ENCODE results near the gene ATXN7L2. TPM values are rescaled to one million over a fixed set of nuclear protein-coding genes. Genes with fewer than 3 reads are reported as not detected.
A peak's percentile ranks its signal among the peaks of the same experiment; 100 is the strongest.

The ATXN7L2 gene
- total RNA-seq, 2 experiments from 2014 or later, result 7.0 to 7.6 TPM

DNA sequence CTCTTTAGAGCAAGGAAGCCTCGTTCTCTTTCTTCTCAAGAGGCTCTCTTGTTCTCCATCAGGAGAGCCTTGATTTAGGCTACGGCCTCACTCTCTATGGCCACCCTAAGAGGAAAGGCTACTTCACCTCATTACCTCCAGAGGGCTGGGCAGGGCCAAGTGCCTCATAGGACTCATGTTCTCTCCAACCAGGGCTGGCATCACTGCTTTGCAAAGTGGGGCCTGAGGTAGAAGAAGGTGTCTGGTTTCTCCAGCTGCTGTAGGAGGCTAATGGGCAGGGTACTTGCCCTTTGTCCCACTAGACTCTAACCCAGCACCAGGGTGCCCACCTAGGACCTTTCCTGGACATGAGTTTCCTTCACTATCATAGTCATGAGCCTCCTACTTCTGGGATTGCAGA lies 2.1 kb upstream of the ATXN7L2 start:
- H3K4me3 Mint-ChIP-seq, result no peak overlapping the region
- CTCF ChIA-PET, result interaction anchor here (1.7 kb wide), 1 partner anchor 51 kb away, joined by 8 read pairs; no protein-coding TSS in a partner anchor
- no peak overlapping the region for H3K27ac Mint-ChIP-seq
- H3K27me3 Mint-ChIP-seq, result peaks cover 21% of the 10 kb centered on the region
- POLR2A ChIA-PET, result interaction anchor here (3.6 to 6.4 kb wide), 3 partner anchors 13 to 67 kb away, joined by 18 to 78 read pairs (median 64); partner anchors contain the start of genes CYB561D1, GNAI3 and PSMA5
- H3K36me3 Mint-ChIP-seq (ENCODE audit: low read depth), result no peaks in the 10 kb centered on the region
- H3K9me3 Mint-ChIP-seq, result no peaks in the 10 kb centered on the region
- H3K4me1 Mint-ChIP-seq, result peaks cover 41% of the 10 kb centered on the region
- DNase-seq, result no peak

- CTCF ChIA-PET, result interaction anchor here (0.8 to 25.9 kb wide), 4 partner anchors 12 to 547 kb away, joined by 3 to 779 read pairs (median 28); partner anchors contain the start of genes CYB561D1 and GPR61
- H3K27me3 Mint-ChIP-seq, result peaks cover 21% of the 10 kb centered on the region
- no peak overlapping the region for H3K27ac Mint-ChIP-seq
- H3K9me3 Mint-ChIP-seq, result no peaks in the 10 kb centered on the region
- H3K36me3 Mint-ChIP-seq (ENCODE audit: low read depth), result no peaks in the 10 kb centered on the region
- H3K4me1 Mint-ChIP-seq, result peaks cover 42% of the 10 kb centered on the region
- H3K4me3 Mint-ChIP-seq, result no peak overlapping the region
- DNase-seq, result no peak
- POLR2A ChIA-PET, result interaction anchor here (1.3 to 6.4 kb wide), 4 partner anchors 13 to 188 kb away, joined by 3 to 78 read pairs (median 41); partner anchors contain the start of genes CYB561D1, GNAI3 and PSMA5
Measured at GRCh38 chr1:109482242-109482641, 1.5 kb upstream of the ATXN7L2 start.

GRCh38 chr1:109482791-109483671 lies 674 bp upstream of the ATXN7L2 start:
- peaks cover 42% of the 10 kb centered on the region for H3K4me1 Mint-ChIP-seq
- DNase-seq, result peak; percentile 45
- CTCF ChIA-PET, result interaction anchor here (0.7 to 25.9 kb wide), 7 partner anchors 11 to 547 kb away, joined by 3 to 779 read pairs (median 4); partner anchors contain the start of genes CYB561D1, GNAI3, GPR61 and PSMA5
- H3K9me3 Mint-ChIP-seq, result no peaks in the 10 kb centered on the region
- peak overlapping the region; percentile 93 for H3K4me3 Mint-ChIP-seq
- H3K27ac Mint-ChIP-seq, result peak overlapping the region; percentile 63
- no peaks in the 10 kb centered on the region for H3K36me3 Mint-ChIP-seq (ENCODE audit: low read depth)
- POLR2A ChIA-PET, result interaction anchor here (0.9 to 6.4 kb wide), 16 partner anchors 8 to 552 kb away, joined by 3 to 78 read pairs (median 6); partner anchors contain the start of genes AMIGO1, AMPD2, CELSR2 and CYB561D1
- H3K27me3 Mint-ChIP-seq, result peaks cover 21% of the 10 kb centered on the region

DNA sequence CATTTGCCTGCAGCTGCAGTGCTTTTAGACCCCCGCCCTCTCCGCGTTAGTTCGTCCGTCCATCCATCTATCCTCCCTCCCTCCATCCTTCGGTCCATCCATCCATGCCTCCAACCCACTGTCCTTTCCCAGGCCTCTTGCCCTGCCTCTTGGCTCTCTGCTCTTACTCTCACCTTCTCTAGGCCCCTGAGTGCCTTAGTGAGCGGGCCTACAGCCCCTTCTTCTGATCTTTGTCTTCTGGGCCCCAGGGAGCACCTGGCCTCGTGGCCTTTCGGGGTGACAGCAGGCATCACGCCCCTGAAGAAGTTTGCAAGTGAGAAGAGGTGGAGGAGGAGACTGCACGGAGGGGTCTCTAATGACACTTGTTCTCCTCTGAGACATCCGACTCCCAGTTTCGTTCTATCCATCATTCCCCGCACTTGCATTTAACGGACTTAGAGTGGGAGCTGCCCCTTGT lies 842 bp downstream of the ATXN7L2 start:
- DNase-seq, result no peak
- ChIA-PET CTCF (interaction anchor here (0.6 to 25.9 kb wide), 6 partner anchors 9 to 64 kb away, joined by 3 to 779 read pairs (median 4); partner anchors contain the start of genes CYB561D1, GNAI3 and GPR61), POLR2A (interaction anchor here (0.6 to 6.4 kb wide), 16 partner anchors 10 to 550 kb away, joined by 3 to 78 read pairs (median 6); partner anchors contain the start of genes AMIGO1, AMPD2, CELSR2 and CYB561D1)
- H3K27me3 Mint-ChIP-seq, result peaks cover 11% of the 10 kb centered on the region
- no peaks in the 10 kb centered on the region for H3K9me3 Mint-ChIP-seq
- peaks cover 2% of the 10 kb centered on the region for H3K36me3 Mint-ChIP-seq (ENCODE audit: low read depth)
- H3K4me3 Mint-ChIP-seq, result peak overlapping the region; percentile 93
- peaks cover 34% of the 10 kb centered on the region for H3K4me1 Mint-ChIP-seq
- peak overlapping the region; percentile 79 for H3K27ac Mint-ChIP-seq

DNA sequence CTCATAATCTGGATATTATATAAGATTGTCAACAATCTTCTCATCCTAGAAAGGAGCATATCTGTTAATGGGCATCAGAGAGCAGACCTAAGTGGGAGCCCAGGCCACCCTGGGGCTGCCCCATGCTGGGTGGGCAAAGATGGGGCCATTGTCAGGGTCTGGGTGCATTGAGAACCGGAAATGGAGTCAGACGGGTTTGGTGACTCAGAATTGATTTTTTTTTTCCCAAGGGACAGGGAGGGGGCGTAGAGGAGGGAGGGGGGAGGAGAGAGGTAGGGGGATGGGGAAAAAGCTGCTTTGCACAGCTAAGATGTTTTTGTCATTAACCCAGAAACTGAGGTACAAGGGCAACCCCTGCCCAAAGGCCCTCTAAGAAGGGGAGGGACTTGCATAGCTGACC lies 1.3 kb downstream of the ATXN7L2 start:
- CTCF ChIA-PET, result interaction anchor here (1.0 to 25.9 kb wide), 3 partner anchors 9 to 50 kb away, joined by 3 to 779 read pairs (median 51); partner anchors contain the start of genes CYB561D1 and GPR61
- H3K9me3 Mint-ChIP-seq, result no peaks in the 10 kb centered on the region
- H3K27ac Mint-ChIP-seq, result peak overlapping the region; percentile 79
- no peak for DNase-seq
- POLR2A ChIA-PET, result interaction anchor here (1.6 to 6.4 kb wide), 8 partner anchors 10 to 385 kb away, joined by 4 to 78 read pairs (median 22); partner anchors contain the start of genes AMIGO1, CYB561D1, GNAI3 and PSMA5
- peaks cover 10% of the 10 kb centered on the region for H3K27me3 Mint-ChIP-seq
- H3K36me3 Mint-ChIP-seq (ENCODE audit: low read depth), result peaks cover 2% of the 10 kb centered on the region
- peaks cover 34% of the 10 kb centered on the region for H3K4me1 Mint-ChIP-seq
- H3K4me3 Mint-ChIP-seq, result peak overlapping the region; percentile 93

- Mint-ChIP-seq H3K27me3 (peaks cover under 1% of the 10 kb centered on the region), H3K4me1 (peaks cover 33% of the 10 kb centered on the region), H3K9me3 (no peaks in the 10 kb centered on the region), H3K4me3 (no peak overlapping the region), H3K27ac (no peak overlapping the region), H3K36me3 (ENCODE audit: low read depth) (peaks cover 6% of the 10 kb centered on the region)
- CTCF ChIA-PET, result interaction anchor here (25.9 kb wide), 1 partner anchor 48 kb away, joined by 779 read pairs; the partner anchor contains the start of gene GPR61
- DNase-seq, result no peak
- POLR2A ChIA-PET, result interaction anchor here (1.2 to 6.4 kb wide), 3 partner anchors 43 to 97 kb away, joined by 3 to 78 read pairs (median 46); partner anchors contain the start of gene PSMA5
Measured at GRCh38 chr1:109487261-109487660, 3.6 kb downstream of the ATXN7L2 start.

DNA sequence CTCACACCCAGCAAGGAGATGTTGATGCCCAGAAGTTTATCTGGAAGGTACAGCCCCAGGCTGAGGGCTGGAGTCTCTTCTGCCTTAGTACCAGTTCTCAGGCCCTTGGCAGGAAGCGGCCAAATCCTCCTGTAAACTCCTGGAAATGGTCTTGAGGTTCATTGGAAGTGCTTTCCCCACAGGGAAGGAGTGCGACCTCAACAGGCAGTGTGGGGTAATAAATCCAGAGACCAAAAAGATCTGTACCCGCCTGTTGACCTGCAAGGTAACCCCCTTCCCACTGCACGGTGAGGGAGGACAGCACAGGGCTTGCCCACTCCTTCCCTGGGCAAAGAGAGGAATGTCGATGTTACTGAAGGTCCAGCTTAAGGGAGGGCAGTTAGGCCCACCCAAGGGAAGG lies 4.5 kb downstream of the ATXN7L2 start:
- no peak overlapping the region for H3K27ac Mint-ChIP-seq
- DNase-seq, result no peak
- ChIA-PET POLR2A (interaction anchor here (1.4 to 6.4 kb wide), 2 partner anchors 14 to 62 kb away, joined by 3 to 78 read pairs; partner anchors contain the start of gene PSMA5), CTCF (interaction anchor here (0.8 to 25.9 kb wide), 4 partner anchors 11 to 47 kb away, joined by 3 to 779 read pairs (median 77); partner anchors contain the start of genes AMIGO1 and GPR61)
- H3K36me3 Mint-ChIP-seq (ENCODE audit: low read depth), result peaks cover 6% of the 10 kb centered on the region
- peaks cover 26% of the 10 kb centered on the region for H3K4me1 Mint-ChIP-seq
- H3K4me3 Mint-ChIP-seq, result no peak overlapping the region
- H3K9me3 Mint-ChIP-seq, result no peaks in the 10 kb centered on the region
- no peaks in the 10 kb centered on the region for H3K27me3 Mint-ChIP-seq

DNA sequence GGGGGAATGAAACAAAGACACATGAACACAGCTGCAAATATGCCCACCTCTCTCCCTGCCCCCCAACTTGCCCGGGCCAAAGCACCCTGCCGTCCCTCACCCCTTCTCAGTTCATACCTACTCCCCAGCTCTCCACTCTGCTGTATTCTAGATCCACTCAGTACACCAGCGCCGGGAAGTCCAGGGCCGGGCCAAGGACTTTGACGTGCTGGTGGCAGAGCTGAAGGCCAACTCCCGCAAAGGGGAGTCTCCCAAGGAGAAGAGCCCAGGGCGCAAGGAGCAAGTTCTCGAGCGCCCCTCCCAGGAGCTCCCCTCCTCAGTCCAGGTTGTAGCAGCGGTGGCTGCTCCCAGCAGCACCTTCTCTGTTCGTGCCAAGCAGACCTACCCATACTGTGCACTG lies 5.0 kb downstream of the ATXN7L2 start:
- no peak overlapping the region for H3K27ac Mint-ChIP-seq
- POLR2A ChIA-PET, result interaction anchor here (1.4 kb wide), 1 partner anchor 14 kb away, joined by 3 read pairs; no protein-coding TSS in a partner anchor
- no peaks in the 10 kb centered on the region for H3K9me3 Mint-ChIP-seq
- peaks cover 6% of the 10 kb centered on the region for H3K36me3 Mint-ChIP-seq (ENCODE audit: low read depth)
- no peaks in the 10 kb centered on the region for H3K27me3 Mint-ChIP-seq
- CTCF ChIA-PET, result interaction anchor here (0.8 to 25.9 kb wide), 4 partner anchors 10 to 47 kb away, joined by 3 to 779 read pairs (median 77); partner anchors contain the start of genes AMIGO1 and GPR61
- DNase-seq, result no peak
- H3K4me1 Mint-ChIP-seq, result peaks cover 22% of the 10 kb centered on the region
- no peak overlapping the region for H3K4me3 Mint-ChIP-seq

- ChIA-PET CTCF (interaction anchor here (0.6 to 25.9 kb wide), 16 partner anchors 9 to 205 kb away, joined by 3 to 779 read pairs (median 4); partner anchors contain the start of genes AMIGO1, GNAI3 and GPR61), POLR2A (interaction anchor here (0.7 to 5.8 kb wide), 8 partner anchors 11 to 65 kb away, joined by 3 to 54 read pairs (median 4); partner anchors contain the start of genes AMIGO1, GNAI3 and PSMA5)
- no peaks in the 10 kb centered on the region for H3K27me3 Mint-ChIP-seq
- H3K27ac Mint-ChIP-seq, result no peak overlapping the region
- DNase-seq, result peak; percentile 78
- no peak overlapping the region for H3K4me3 Mint-ChIP-seq
- H3K9me3 Mint-ChIP-seq, result no peaks in the 10 kb centered on the region
- H3K36me3 Mint-ChIP-seq (ENCODE audit: low read depth), result peaks cover 10% of the 10 kb centered on the region
- peaks cover 22% of the 10 kb centered on the region for H3K4me1 Mint-ChIP-seq
Measured at GRCh38 chr1:109490029-109490933, 6.6 kb downstream of the ATXN7L2 start.

DNA sequence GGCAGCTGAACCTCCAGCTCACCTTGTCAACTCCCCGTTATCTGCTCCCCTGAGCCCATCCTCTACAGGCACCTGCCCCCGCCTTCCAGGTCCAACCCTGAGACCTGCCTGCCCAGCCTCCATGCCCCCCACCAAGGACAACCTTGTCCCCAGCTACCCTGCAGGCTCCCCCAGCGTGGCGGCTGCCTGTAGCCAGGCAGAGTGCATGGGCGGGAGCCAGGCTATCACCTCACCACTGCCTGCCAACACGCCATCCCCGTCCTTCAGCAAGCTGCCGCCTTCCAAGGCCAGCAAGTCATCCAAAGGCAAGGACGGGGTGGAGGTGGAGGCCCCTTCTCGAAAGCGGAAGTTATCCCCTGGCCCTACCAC lies 7.2 kb downstream of the ATXN7L2 start:
- H3K4me3 Mint-ChIP-seq, result no peak overlapping the region
- peaks cover 13% of the 10 kb centered on the region for H3K36me3 Mint-ChIP-seq (ENCODE audit: low read depth)
- ChIA-PET POLR2A (interaction anchor here (0.7 to 8.1 kb wide), 9 partner anchors 7 to 65 kb away, joined by 3 to 64 read pairs (median 4); partner anchors contain the start of genes AMIGO1, ATXN7L2, GNAI3 and PSMA5), CTCF (interaction anchor here (0.7 to 25.9 kb wide), 13 partner anchors 8 to 130 kb away, joined by 3 to 779 read pairs (median 6); partner anchors contain the start of genes AMIGO1, GNAI3 and GPR61)
- no peaks in the 10 kb centered on the region for H3K27me3 Mint-ChIP-seq
- no peaks in the 10 kb centered on the region for H3K9me3 Mint-ChIP-seq
- H3K27ac Mint-ChIP-seq, result no peak overlapping the region
- peaks cover 25% of the 10 kb centered on the region for H3K4me1 Mint-ChIP-seq
- DNase-seq, result no peak

GRCh38 chr1:109491372-109491771 lies 7.7 kb downstream of the ATXN7L2 start:
- CTCF ChIA-PET, result interaction anchor here (0.7 to 25.9 kb wide), 9 partner anchors 7 to 129 kb away, joined by 3 to 779 read pairs (median 11); partner anchors contain the start of genes AMIGO1, ATXN7L2, GNAI3 and GPR61
- no peak for DNase-seq
- Mint-ChIP-seq H3K9me3 (no peaks in the 10 kb centered on the region), H3K4me1 (peaks cover 29% of the 10 kb centered on the region), H3K27me3 (no peaks in the 10 kb centered on the region), H3K27ac (no peak overlapping the region), H3K4me3 (no peak overlapping the region), H3K36me3 (ENCODE audit: low read depth) (peaks cover 18% of the 10 kb centered on the region)
- POLR2A ChIA-PET, result interaction anchor here (0.7 to 8.1 kb wide), 8 partner anchors 7 to 66 kb away, joined by 3 to 64 read pairs (median 6); partner anchors contain the start of genes ATXN7L2, GNAI3 and PSMA5
